H1 (cell line): ENCODE data around the gene SV2C.

Experiments used
- POLR2A ChIP-seq, 2 experiments: IDR thresholded peaks; 1 replicate in 1 of 2; 2 replicates in 1 of 2; pipeline ENCODE4 v1.6.1; 2011; ENCODE audit warnings: low read depth in 2 of 2, low read length in 2 of 2, mild to moderate bottlenecking in 2 of 2; ENCODE audit errors: control extremely low read depth in 1 of 2
- POLR2AphosphoS5 ChIP-seq: IDR thresholded peaks from 2 replicates; pipeline ENCODE4 v1.6.1; 2011; ENCODE audit warnings: low read depth, low read length
- RAD21 ChIP-seq, 2 experiments: IDR thresholded peaks in 1 of 2; conservative IDR thresholded peaks in 1 of 2; 2 replicates each; pipeline ENCODE4 v1.6.1; 2011; ENCODE audit warnings: low read depth in 2 of 2, low read length in 2 of 2, improper control_type of control experiment in 1 of 2, inconsistent platforms in 1 of 2, mild to moderate bottlenecking in 1 of 2, moderate library complexity in 1 of 2
- RFX5 ChIP-seq: IDR thresholded peaks from 2 replicates; pipeline ENCODE4 v1.6.1; 2011; ENCODE audit warnings: low read depth, low read length, improper control_type of control experiment, borderline replicate concordance

- TF ChIP-seq POLR2A (IDR thresholded peaks at IDR 0.05; ENCODE audit: control extremely low read depth in 1 of 2, low read depth in 2 of 2, low read length in 2 of 2) (no peak), RAD21 (IDR thresholded peaks at IDR 0.05 in 1 of 2, conservative IDR thresholded peaks at IDR 0.05 in 1 of 2; ENCODE audit: low read depth in 2 of 2, low read length in 2 of 2) (no peak), RFX5 (no peak), POLR2AphosphoS5 (no peak)
Measured at GRCh38 chr5:76230711-76231285, 147.6 kb downstream of the SV2C start.
